Retinal pigment epithelial cell (primary cell): ENCODE results near the gene DNAAF1.

Experiments
- DNase-seq: peaks from one replicate; pipeline ENCODE4 v3.0.0-alpha.2; 2010; ENCODE audit warnings: low read depth
- H3K4me3 ChIP-seq: 2 replicates; pipeline ENCODE4 v1.5.1; 2011; ENCODE audit warnings: mild to moderate bottlenecking, low read length, control low read depth, moderate library complexity
- CTCF ChIP-seq: conservative IDR thresholded peaks from 2 replicates; pipeline ENCODE4 v1.5.1; 2011; ENCODE audit warnings: low read depth, low read length, control low read depth, inconsistent platforms

DNAAF1 gene

GRCh38 chr16:84180519-84181140 is 35.5 kb downstream of the DNAAF1 start:
- DNase-seq = no peak

GRCh38 chr16:84181144-84181915 is 36.2 kb downstream of the DNAAF1 start:
- TF ChIP-seq CTCF = no peak
- DNase-seq = no peak
- H3K4me3 ChIP-seq = no peak overlapping the region

More at GRCh38 chr16:84180519-84181140, 35.5 kb downstream of the DNAAF1 start:
- no peak overlapping the region for H3K4me3 ChIP-seq
- TF ChIP-seq CTCF = no peak

- no peak for TF ChIP-seq CTCF
- DNase-seq = no peak
- H3K4me3 ChIP-seq = no peak overlapping the region
These were observed 37.0 kb downstream of the DNAAF1 start for GRCh38 chr16:84182104-84182503.

GRCh38 chr16:84182680-84183571 is 37.8 kb downstream of the DNAAF1 start:
- no peak overlapping the region for H3K4me3 ChIP-seq
- DNase-seq = no peak
- no peak for TF ChIP-seq CTCF

- no peak for DNase-seq
- H3K4me3 ChIP-seq = no peak overlapping the region
- no peak for TF ChIP-seq CTCF
These were observed 38.4 kb downstream of the DNAAF1 start for GRCh38 chr16:84183572-84183875.

- DNase-seq = no peak
- TF ChIP-seq CTCF = peak; percentile 31
These were observed 38.9 kb downstream of the DNAAF1 start for GRCh38 chr16:84183911-84184591.

More at GRCh38 chr16:84183911-84184591, 38.9 kb downstream of the DNAAF1 start:
- H3K4me3 ChIP-seq = no peak overlapping the region
